ENCODE results near the gene DNAJC5.
"Not testable (repeated sequence)": the region's sequence is repeated elsewhere in the genome, so short reads cannot be mapped to it uniquely, and the experiment has no call there.

Gene DNAJC5
- 111 to 282 (median 197) reads per million in 18 experiments for total RNA-seq

GRCh38 chr20:63894358-63895201, at the start of gene DNAJC5:
Gene DNAJC5 (plus strand): TSS chr20:63895126. CDS start chr20:63928346, 33,220 bp downstream.
- peak; percentile 97 to 99 for DNase-seq

- DNase-seq = no peak
These were observed 48.7 kb upstream of the DNAJC5 start for GRCh38 chr20:63846128-63846771.

GRCh38 chr20:63846888-63847236, 48.1 kb upstream of the DNAJC5 start:
- no peak for DNase-seq

- peak in 1 of 2 donors; percentile 52 for DNase-seq
These were observed 47.5 kb upstream of the DNAJC5 start for GRCh38 chr20:63847237-63848002.

GRCh38 chr20:63848003-63848911, 46.7 kb upstream of the DNAJC5 start:
- DNase-seq = peak in 1 of 2 donors; percentile 58

- peak; percentile 60 to 77 for DNase-seq
These were observed 44.0 kb upstream of the DNAJC5 start for GRCh38 chr20:63850689-63851547.

GRCh38 chr20:63851548-63851943, 43.4 kb upstream of the DNAJC5 start:
- DNase-seq = not testable (repeated sequence)

- not testable (repeated sequence) for DNase-seq
These were observed 41.2 kb upstream of the DNAJC5 start for GRCh38 chr20:63853733-63854068.

GRCh38 chr20:63854069-63854765, 40.7 kb upstream of the DNAJC5 start:
- peak; percentile 53 to 81 for DNase-seq

- no peak for DNase-seq
These were observed 40.1 kb upstream of the DNAJC5 start for GRCh38 chr20:63854766-63855362.

- DNase-seq = no peak
These were observed 39.4 kb upstream of the DNAJC5 start for GRCh38 chr20:63855363-63856097.

GRCh38 chr20:63856098-63856511, 38.8 kb upstream of the DNAJC5 start:
- no peak for DNase-seq

GRCh38 chr20:63857764-63858392, 37.0 kb upstream of the DNAJC5 start:
- no peak for DNase-seq

GRCh38 chr20:63858393-63859165, 36.3 kb upstream of the DNAJC5 start:
- peak; percentile 36 to 70 for DNase-seq

- DNase-seq = no peak
These were observed 35.7 kb upstream of the DNAJC5 start for GRCh38 chr20:63859166-63859699.

GRCh38 chr20:63860325-63861051, 34.4 kb upstream of the DNAJC5 start:
- peak; percentile 69 to 70 for DNase-seq

- no peak for DNase-seq
These were observed 33.5 kb upstream of the DNAJC5 start, which contains the start of gene ABHD16B for GRCh38 chr20:63861365-63861934. Gene ABHD16B (plus strand): TSS chr20:63861498. CDS start chr20:63861541, 43 bp downstream.
